HL-60 (cell line): ENCODE measurements around the gene ARHGAP26.

Source experiments
- CTCF ChIP-seq: IDR thresholded peaks from one replicate; pipeline ENCODE4 v1.5.1; 2011; ENCODE audit warnings: low read length, control low read depth, inconsistent platforms; ENCODE audit not compliant: insufficient read depth
- GABPA ChIP-seq: IDR thresholded peaks from 2 replicates; pipeline ENCODE4 v1.6.1; 2012; ENCODE audit warnings: low read depth
- POLR2AphosphoS5 ChIP-seq: IDR thresholded peaks from 2 replicates; pipeline ENCODE4 v1.6.1; 2012; ENCODE audit warnings: low read depth
- REST ChIP-seq: IDR thresholded peaks from 2 replicates; pipeline ENCODE4 v1.6.1; 2012; ENCODE audit warnings: low read depth; ENCODE audit not compliant: insufficient replicate concordance
- SPI1 ChIP-seq: IDR thresholded peaks from 2 replicates; pipeline ENCODE4 v1.6.1; 2012; ENCODE audit warnings: low read depth, mild to moderate bottlenecking, borderline replicate concordance

GRCh38 chr5:143244990-143245389, 474.8 kb downstream of the ARHGAP26 start:
- no peak for TF ChIP-seq CTCF
- no peak for TF ChIP-seq POLR2AphosphoS5
- no peak for TF ChIP-seq GABPA
- no peak for TF ChIP-seq SPI1
- no peak for TF ChIP-seq REST
